SK-N-SH (cell line): Measurements from ENCODE around the gene AP2S1. TPM values are rescaled to one million over a fixed set of nuclear protein-coding genes. Genes with fewer than 3 reads are reported as not detected.

Source experiments
- CTCF ChIA-PET: fragments of 300-600, 350-600 bp; formaldehyde crosslinking; extraction: SDS; loops from one replicate; lab custom pipeline; 2021; lab: Yijun Ruan, JAX
- POLR2A ChIA-PET: fragments of 350-600 bp; sonication (Branson Sonifier 250); formaldehyde crosslinking; extraction: SDS; loops from one replicate; lab custom pipeline; 2020; ENCODE audit warnings: antibody characterized with exemption, inconsistent platforms; lab: Yijun Ruan, JAX
- DNase-seq: peaks from one replicate; pipeline ENCODE4 v3.0.0; 2012
- H2AFZ ChIP-seq: fragments of 200-600 bp; sonication (generic); 2 replicates; pipeline ENCODE4 v1.8.1; 2016; ENCODE audit warnings: antibody characterized with exemption, mild to moderate bottlenecking, low read depth
- H3F3A ChIP-seq: fragments of 200-600 bp; sonication (generic); replicated peaks from 2 replicates; pipeline ENCODE3; 2016; ENCODE audit warnings: antibody characterized with exemption, mild to moderate bottlenecking; ENCODE audit not compliant: insufficient read depth
- H3K27ac ChIP-seq, 2 experiments: fragments of 200-500 bp in 1 of 2; fragments of 200-600 bp in 1 of 2; sonication (Bioruptor generic) in 1 of 2; sonication (generic), shearing (Covaris generic) in 1 of 2; 2 replicates each; pipeline versions ENCODE4 v1.5.1 to v1.6.1; 2014 to 2016; ENCODE audit warnings: low read depth in 2 of 2, inconsistent platforms in 1 of 2, low read length in 1 of 2, mild to moderate bottlenecking in 1 of 2, mixed read lengths in 1 of 2
- H3K27me3 ChIP-seq: fragments of 200-600 bp; sonication (generic), shearing (Covaris generic); 2 replicates; pipeline ENCODE4 v1.6.1; 2016; ENCODE audit warnings: mixed run types; ENCODE audit not compliant: insufficient read depth
- H3K36me3 ChIP-seq, 2 experiments: fragments of 200-500 bp in 1 of 2; fragments of 200-600 bp in 1 of 2; sonication (Bioruptor generic) in 1 of 2; sonication (generic) in 1 of 2; replicated peaks in 1 of 2; 2 replicates each; pipeline versions ENCODE3 to v1.5.1; 2014 to 2016; ENCODE audit warnings: low read length in 1 of 2, mild to moderate bottlenecking in 1 of 2; ENCODE audit not compliant: insufficient read depth in 2 of 2, control insufficient read depth in 1 of 2
- H3K4me1 ChIP-seq, 2 experiments: fragments of 200-500 bp in 1 of 2; fragments of 200-600 bp in 1 of 2; sonication (Bioruptor generic) in 1 of 2; sonication (generic), shearing (Covaris generic) in 1 of 2; 2 replicates each; pipeline versions ENCODE4 v1.5.1 to v1.6.1; 2014 to 2016; ENCODE audit warnings: low read depth in 1 of 2, low read length in 1 of 2, mixed run types in 1 of 2; ENCODE audit not compliant: insufficient read depth in 2 of 2, control insufficient read depth in 1 of 2
- H3K4me2 ChIP-seq: fragments of 200-600 bp; sonication (generic), shearing (Covaris generic); 2 replicates; pipeline ENCODE4 v1.6.1; 2017; ENCODE audit warnings: mixed run types
- H3K4me3 ChIP-seq, 2 experiments: fragments of 200-500 bp in 1 of 2; fragments of 200-600 bp in 1 of 2; sonication (Bioruptor generic) in 1 of 2; sonication (generic), shearing (Covaris generic) in 1 of 2; 2 replicates each; pipeline versions ENCODE4 v1.5.1 to v1.8.1; 2014 to 2016; ENCODE audit warnings: low read depth in 2 of 2, inconsistent platforms in 1 of 2, low read length in 1 of 2, mild to moderate bottlenecking in 1 of 2, mixed read lengths in 1 of 2, moderate library complexity in 1 of 2
- H3K79me2 ChIP-seq: fragments of 200-600 bp; sonication (generic); 2 replicates; pipeline ENCODE4 v1.8.1; 2017; ENCODE audit warnings: mild to moderate bottlenecking; ENCODE audit not compliant: insufficient read depth
- H3K9ac ChIP-seq: fragments of 200-600 bp; sonication (generic); 2 replicates; pipeline ENCODE4 v1.6.1; 2017; ENCODE audit warnings: mixed run types
- H3K9me2 ChIP-seq: fragments of 200-600 bp; sonication (generic); 2 replicates; pipeline ENCODE4 v1.6.1; 2017; ENCODE audit warnings: mixed run types
- H3K9me3 ChIP-seq: fragments of 200-600 bp; sonication (generic); 2 replicates; pipeline ENCODE4 v1.6.1; 2017; ENCODE audit warnings: mixed run types, mild to moderate bottlenecking, moderate library complexity
- H4K20me1 ChIP-seq: fragments of 200-600 bp; sonication (generic); 2 replicates; pipeline ENCODE4 v1.6.1; 2017; ENCODE audit warnings: mild to moderate bottlenecking, mixed run types; ENCODE audit not compliant: insufficient read depth
- EP300 ChIP-seq, 2 experiments: IDR thresholded peaks; 2 replicates each; pipeline versions ENCODE4 v1.4.0 to v1.6.1; 2012; ENCODE audit warnings: borderline replicate concordance in 1 of 2, low read depth in 1 of 2, low read length in 1 of 2
- FOSL2 ChIP-seq: IDR thresholded peaks from 2 replicates; pipeline ENCODE4 v1.4.0; 2012; ENCODE audit warnings: low read depth, mild to moderate bottlenecking, moderate library complexity, borderline replicate concordance
- GATA2 ChIP-seq: sonication (generic); formaldehyde crosslinking; IDR thresholded peaks from 2 replicates; pipeline ENCODE4 v1.5.0; 2020; ENCODE audit warnings: mild to moderate bottlenecking, missing genetic modification reagents
- NRF1 ChIP-seq: IDR thresholded peaks from 2 replicates; pipeline ENCODE4 v1.6.1; 2012; ENCODE audit warnings: low read depth, mild to moderate bottlenecking, low read length
- PBX3 ChIP-seq: IDR thresholded peaks from 2 replicates; pipeline ENCODE4; 2012
- RCOR1 ChIP-seq: fragments of 150-350 bp; IDR thresholded peaks from 2 replicates; pipeline ENCODE4 v1.6.1; 2017; ENCODE audit warnings: antibody characterized with exemption, low read length
- RXRA ChIP-seq: IDR thresholded peaks from 2 replicates; pipeline ENCODE4 v1.4.0; 2012; ENCODE audit warnings: low read depth, mild to moderate bottlenecking, borderline replicate concordance
- SIN3A ChIP-seq: IDR thresholded peaks from 2 replicates; pipeline ENCODE4 v1.6.1; 2012; ENCODE audit warnings: low read depth, mild to moderate bottlenecking, low read length, moderate library complexity, borderline replicate concordance
- TCF12 ChIP-seq: IDR thresholded peaks from 2 replicates; pipeline ENCODE4 v1.4.0; 2012
- TEAD4 ChIP-seq: IDR thresholded peaks from 2 replicates; pipeline ENCODE4 v1.4.0; 2012; ENCODE audit warnings: mild to moderate bottlenecking, borderline replicate concordance; ENCODE audit not compliant: insufficient read depth
- WGBS: methylation state at CpG from one replicate; pipeline ENCODE4 v1.1.6; 2017; ENCODE audit warnings: low lambda C conversion rate; 5-methylcytosine and 5-hydroxymethylcytosine counted together
- polyA plus RNA-seq, 3 experiments: library from polyadenylated mRNA; depleted of rRNA; stranded (reverse); fragments of >200 nt; gene quantifications; 2 replicates each; pipeline ENCODE4 v1.2.3, GENCODE V29; 2012
- TF ChIP-seq, protein P1 (sequence below): IDR thresholded peaks from 2 replicates; pipeline ENCODE4 v1.4.0; 2012; ENCODE audit warnings: low read depth, borderline replicate concordance

The AP2S1 gene
- polyA plus RNA-seq, 1 of the 3 experiments (the other 2 are of a cell fraction): 565 TPM

- H2AFZ ChIP-seq: no peak overlapping the region
- H3K79me2 ChIP-seq: peaks cover 63% of the 10 kb centered on the region
- 96% methylated on average over 2 of the region's 2 CpGs for WGBS
- H3K36me3 ChIP-seq: peaks cover 0 to 8% of the 10 kb centered on the region in 2 experiments
- peaks cover 23% of the 10 kb centered on the region for H3F3A ChIP-seq
- TF ChIP-seq GATA2 (CRISPR knock-in tag) (no peak), SIN3A (no peak), FOSL2 (no peak), TCF12 (no peak), PBX3 (no peak), TEAD4 (no peak), RCOR1 (no peak), NRF1 (no peak), RXRA (no peak)
- TF ChIP-seq, protein P1, sequence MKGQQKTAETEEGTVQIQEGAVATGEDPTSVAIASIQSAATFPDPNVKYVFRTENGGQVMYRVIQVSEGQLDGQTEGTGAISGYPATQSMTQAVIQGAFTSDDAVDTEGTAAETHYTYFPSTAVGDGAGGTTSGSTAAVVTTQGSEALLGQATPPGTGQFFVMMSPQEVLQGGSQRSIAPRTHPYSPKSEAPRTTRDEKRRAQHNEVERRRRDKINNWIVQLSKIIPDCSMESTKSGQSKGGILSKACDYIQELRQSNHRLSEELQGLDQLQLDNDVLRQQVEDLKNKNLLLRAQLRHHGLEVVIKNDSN: no peak
- TF ChIP-seq, all 33 proteins: peak for 0
- peaks cover 0 to 11% of the 10 kb centered on the region in 2 experiments; a peak in 2 of 4 replicates for H3K4me1 ChIP-seq
- H3K27ac ChIP-seq: peak overlapping the region in 1 of 2 experiments; percentile 96; a peak in 2 of 4 replicates
- H3K4me2 ChIP-seq: peak overlapping the region; percentile 92; the same call in 1 of the 2 replicates
- no peaks in the 10 kb centered on the region for H3K9me3 ChIP-seq
- H3K27me3 ChIP-seq: no peaks in the 10 kb centered on the region
- ChIA-PET POLR2A (no interaction called here), CTCF (interaction anchor here (1.0 to 1.5 kb wide), 2 partner anchors 90 to 142 kb away, joined by 3 to 7 read pairs; no protein-coding TSS in a partner anchor)
- peak overlapping the region; percentile 97; the same call in 1 of the 2 replicates for H3K9ac ChIP-seq
- peak overlapping the region in 1 of 2 experiments; percentile 96; a peak in 1 of 4 replicates for H3K4me3 ChIP-seq
- H4K20me1 ChIP-seq: peaks cover 13% of the 10 kb centered on the region
- DNase-seq: no peak
- H3K9me2 ChIP-seq: no peaks in the 10 kb centered on the region
Measured at GRCh38 chr19:46848389-46848788, 2.3 kb downstream of the AP2S1 start.

GRCh38 chr19:46847528-46847927 lies 3.1 kb downstream of the AP2S1 start:
- H3K36me3 ChIP-seq: peaks cover 5 to 8% of the 10 kb centered on the region in 2 experiments
- no peaks in the 10 kb centered on the region for H3K27me3 ChIP-seq
- peaks cover 69% of the 10 kb centered on the region for H3K79me2 ChIP-seq
- H2AFZ ChIP-seq: no peak overlapping the region
- H3F3A ChIP-seq: peaks cover 27% of the 10 kb centered on the region
- H3K4me1 ChIP-seq: peaks cover 0 to 11% of the 10 kb centered on the region in 2 experiments; a peak in 2 of 4 replicates
- 87% methylated on average over 11 of the region's 11 CpGs for WGBS
- H3K9me2 ChIP-seq: no peaks in the 10 kb centered on the region
- H3K9ac ChIP-seq: no peak overlapping the region
- H3K27ac ChIP-seq: peak overlapping the region in 1 of 2 experiments; percentile 16; a peak in 1 of 4 replicates
- H3K9me3 ChIP-seq: no peaks in the 10 kb centered on the region
- H4K20me1 ChIP-seq: peaks cover 13% of the 10 kb centered on the region
- DNase-seq: no peak
- ChIA-PET POLR2A (interaction anchor here (0.7 kb wide), 1 partner anchor 1572 kb away, joined by 3 read pairs; no protein-coding TSS in a partner anchor), CTCF (interaction anchor here (1.0 to 1.5 kb wide), 2 partner anchors 89 to 143 kb away, joined by 3 to 7 read pairs; no protein-coding TSS in a partner anchor)
- H3K4me2 ChIP-seq: no peak overlapping the region
- no peak overlapping the region for H3K4me3 ChIP-seq
- peak in 1 of 2 experiments; percentile 24; a peak in 1 of 4 replicates for TF ChIP-seq EP300 (IDR thresholded peaks at IDR 0.05; ENCODE audit: borderline replicate concordance in 1 of 2, low read depth in 1 of 2, low read length in 1 of 2)
- TF ChIP-seq TEAD4: no peak
